Measurements from ENCODE around the gene AP4E1.

The AP4E1 gene

DNA sequence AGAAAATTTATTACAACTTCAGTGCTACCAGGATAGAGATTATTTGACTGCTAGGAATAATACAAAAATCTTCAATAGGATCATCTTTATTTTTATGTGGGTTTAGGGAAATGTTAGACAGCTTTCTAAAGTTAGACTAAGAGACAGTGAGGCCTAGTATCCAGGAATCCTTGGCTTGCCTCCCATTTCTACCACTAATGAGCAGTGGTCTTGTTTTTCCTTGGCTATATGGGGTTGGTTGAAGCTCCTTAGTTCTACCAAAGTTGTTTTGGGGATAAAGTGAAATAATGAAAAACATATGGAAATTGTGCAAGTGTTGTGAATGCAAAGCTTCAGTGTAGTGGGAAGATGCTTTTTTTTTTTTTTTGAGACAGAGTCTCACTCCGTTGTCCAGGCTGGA lies 16.8 kb downstream of the AP4E1 start:
- ChIA-PET CTCF (no interaction called here), POLR2A (no interaction called here)
- TF ChIP-seq ZNF311 (tag by site-specific recombination; IDR thresholded peaks at IDR 0.05; ENCODE audit: borderline replicate concordance) (no peak), ZBTB21 (tag by site-specific recombination; IDR thresholded peaks at IDR 0.05) (no peak), GLI4 (tag by site-specific recombination; IDR thresholded peaks at IDR 0.05) (no peak)

DNA sequence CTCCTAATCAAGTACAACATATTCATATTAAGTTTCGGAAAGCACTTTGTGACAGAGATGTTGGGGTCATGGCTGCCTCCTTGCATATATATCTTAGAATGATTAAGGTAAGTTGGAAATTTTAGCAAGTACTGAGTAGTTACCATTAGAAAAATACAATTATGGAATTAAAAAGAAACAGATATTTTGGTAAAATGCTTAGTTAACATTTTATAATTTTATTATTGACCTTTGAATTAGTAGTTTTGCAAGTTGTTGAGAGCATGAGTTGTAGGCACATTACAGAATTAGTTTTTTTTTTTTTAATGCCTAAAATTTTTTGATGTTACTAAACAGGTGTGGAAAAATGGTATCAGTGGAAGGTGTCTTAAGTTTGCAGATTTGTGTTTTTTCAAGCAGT lies 20.6 kb downstream of the AP4E1 start:
- TF ChIP-seq ZNF175 (tag by site-specific recombination; IDR thresholded peaks at IDR 0.05) (no peak), ZNF549 (tag by site-specific recombination; IDR thresholded peaks at IDR 0.05) (no peak), SCRT2 (tag by site-specific recombination; IDR thresholded peaks at IDR 0.05) (no peak), ZNF423 (tag by site-specific recombination; IDR thresholded peaks at IDR 0.05) (no peak), ZEB2 (tag by site-specific recombination; IDR thresholded peaks at IDR 0.05) (no peak), ZNF10 (tag by site-specific recombination; IDR thresholded peaks at IDR 0.05) (no peak), ZNF610 (tag by site-specific recombination; IDR thresholded peaks at IDR 0.05; ENCODE audit: borderline replicate concordance) (no peak), ZNF221 (tag by site-specific recombination; IDR thresholded peaks at IDR 0.05; ENCODE audit: borderline replicate concordance) (no peak), ZNF791 (tag by site-specific recombination; IDR thresholded peaks at IDR 0.05) (no peak), ZNF677 (tag by site-specific recombination; IDR thresholded peaks at IDR 0.05) (no peak), ZNF626 (tag by site-specific recombination; IDR thresholded peaks at IDR 0.05) (no peak), ZNF768 (tag by site-specific recombination; IDR thresholded peaks at IDR 0.05) (no peak)
- TF ChIP-seq, protein P1, sequence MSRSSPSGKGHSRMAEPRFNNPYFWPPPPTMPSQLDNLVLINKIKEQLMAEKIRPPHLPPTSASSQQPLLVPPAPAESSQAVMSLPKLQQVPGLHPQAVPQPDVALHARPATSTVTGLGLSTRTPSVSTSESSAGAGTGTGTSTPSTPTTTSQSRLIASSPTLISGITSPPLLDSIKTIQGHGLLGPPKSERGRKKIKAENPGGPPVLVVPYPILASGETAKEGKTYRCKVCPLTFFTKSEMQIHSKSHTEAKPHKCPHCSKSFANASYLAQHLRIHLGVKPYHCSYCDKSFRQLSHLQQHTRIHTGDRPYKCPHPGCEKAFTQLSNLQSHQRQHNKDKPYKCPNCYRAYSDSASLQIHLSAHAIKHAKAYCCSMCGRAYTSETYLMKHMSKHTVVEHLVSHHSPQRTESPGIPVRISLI (tag by site-specific recombination; IDR thresholded peaks at IDR 0.05), result no peak
- TF ChIP-seq, protein P2, sequence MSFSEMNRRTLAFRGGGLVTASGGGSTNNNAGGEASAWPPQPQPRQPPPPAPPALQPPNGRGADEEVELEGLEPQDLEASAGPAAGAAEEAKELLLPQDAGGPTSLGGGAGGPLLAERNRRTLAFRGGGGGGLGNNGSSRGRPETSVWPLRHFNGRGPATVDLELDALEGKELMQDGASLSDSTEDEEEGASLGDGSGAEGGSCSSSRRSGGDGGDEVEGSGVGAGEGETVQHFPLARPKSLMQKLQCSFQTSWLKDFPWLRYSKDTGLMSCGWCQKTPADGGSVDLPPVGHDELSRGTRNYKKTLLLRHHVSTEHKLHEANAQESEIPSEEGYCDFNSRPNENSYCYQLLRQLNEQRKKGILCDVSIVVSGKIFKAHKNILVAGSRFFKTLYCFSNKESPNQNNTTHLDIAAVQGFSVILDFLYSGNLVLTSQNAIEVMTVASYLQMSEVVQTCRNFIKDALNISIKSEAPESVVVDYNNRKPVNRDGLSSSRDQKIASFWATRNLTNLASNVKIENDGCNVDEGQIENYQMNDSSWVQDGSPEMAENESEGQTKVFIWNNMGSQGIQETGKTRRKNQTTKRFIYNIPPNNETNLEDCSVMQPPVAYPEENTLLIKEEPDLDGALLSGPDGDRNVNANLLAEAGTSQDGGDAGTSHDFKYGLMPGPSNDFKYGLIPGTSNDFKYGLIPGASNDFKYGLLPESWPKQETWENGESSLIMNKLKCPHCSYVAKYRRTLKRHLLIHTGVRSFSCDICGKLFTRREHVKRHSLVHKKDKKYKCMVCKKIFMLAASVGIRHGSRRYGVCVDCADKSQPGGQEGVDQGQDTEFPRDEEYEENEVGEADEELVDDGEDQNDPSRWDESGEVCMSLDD (tag by site-specific recombination; IDR thresholded peaks at IDR 0.05), result no peak
- TF ChIP-seq, protein P3, sequence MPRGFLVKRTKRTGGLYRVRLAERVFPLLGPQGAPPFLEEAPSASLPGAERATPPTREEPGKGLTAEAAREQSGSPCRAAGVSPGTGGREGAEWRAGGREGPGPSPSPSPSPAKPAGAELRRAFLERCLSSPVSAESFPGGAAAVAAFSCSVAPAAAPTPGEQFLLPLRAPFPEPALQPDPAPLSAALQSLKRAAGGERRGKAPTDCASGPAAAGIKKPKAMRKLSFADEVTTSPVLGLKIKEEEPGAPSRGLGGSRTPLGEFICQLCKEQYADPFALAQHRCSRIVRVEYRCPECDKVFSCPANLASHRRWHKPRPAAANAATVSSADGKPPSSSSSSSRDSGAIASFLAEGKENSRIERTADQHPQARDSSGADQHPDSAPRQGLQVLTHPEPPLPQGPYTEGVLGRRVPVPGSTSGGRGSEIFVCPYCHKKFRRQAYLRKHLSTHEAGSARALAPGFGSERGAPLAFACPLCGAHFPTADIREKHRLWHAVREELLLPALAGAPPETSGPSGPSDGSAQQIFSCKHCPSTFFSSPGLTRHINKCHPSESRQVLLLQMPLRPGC (tag by site-specific recombination; IDR thresholded peaks at IDR 0.05), result no peak
- TF ChIP-seq, protein P4, sequence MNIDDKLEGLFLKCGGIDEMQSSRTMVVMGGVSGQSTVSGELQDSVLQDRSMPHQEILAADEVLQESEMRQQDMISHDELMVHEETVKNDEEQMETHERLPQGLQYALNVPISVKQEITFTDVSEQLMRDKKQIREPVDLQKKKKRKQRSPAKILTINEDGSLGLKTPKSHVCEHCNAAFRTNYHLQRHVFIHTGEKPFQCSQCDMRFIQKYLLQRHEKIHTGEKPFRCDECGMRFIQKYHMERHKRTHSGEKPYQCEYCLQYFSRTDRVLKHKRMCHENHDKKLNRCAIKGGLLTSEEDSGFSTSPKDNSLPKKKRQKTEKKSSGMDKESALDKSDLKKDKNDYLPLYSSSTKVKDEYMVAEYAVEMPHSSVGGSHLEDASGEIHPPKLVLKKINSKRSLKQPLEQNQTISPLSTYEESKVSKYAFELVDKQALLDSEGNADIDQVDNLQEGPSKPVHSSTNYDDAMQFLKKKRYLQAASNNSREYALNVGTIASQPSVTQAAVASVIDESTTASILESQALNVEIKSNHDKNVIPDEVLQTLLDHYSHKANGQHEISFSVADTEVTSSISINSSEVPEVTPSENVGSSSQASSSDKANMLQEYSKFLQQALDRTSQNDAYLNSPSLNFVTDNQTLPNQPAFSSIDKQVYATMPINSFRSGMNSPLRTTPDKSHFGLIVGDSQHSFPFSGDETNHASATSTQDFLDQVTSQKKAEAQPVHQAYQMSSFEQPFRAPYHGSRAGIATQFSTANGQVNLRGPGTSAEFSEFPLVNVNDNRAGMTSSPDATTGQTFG (tag by site-specific recombination; IDR thresholded peaks at IDR 0.05; ENCODE audit: borderline replicate concordance), result no peak
- no peak overlapping the region for H3K27ac ChIP-seq (ENCODE audit: extremely low read depth, low read depth, low read length)
- H3K4me1 ChIP-seq (ENCODE audit: control insufficient read depth, insufficient read depth, low read length), result no peaks in the 10 kb centered on the region
- peaks cover 8 to 21% of the 10 kb centered on the region in 2 experiments; a peak in 2 of 3 replicates for H3K36me3 ChIP-seq (ENCODE audit: control insufficient read depth in 2 of 2, insufficient read depth in 1 of 2, low read length in 2 of 2)
- H3K4me3 ChIP-seq (ENCODE audit: low read depth, low read length), result no peak overlapping the region
- H3K9me3 ChIP-seq (ENCODE audit: control insufficient read depth, insufficient read depth, low read depth, low read length), result no peaks in the 10 kb centered on the region
- POLR2A ChIA-PET, result no interaction called here
- CTCF ChIA-PET, result no interaction called here

More for the DNA sequence above, 16.8 kb downstream of the AP4E1 start:
- H3K4me1 ChIP-seq (ENCODE audit: control insufficient read depth, insufficient read depth, low read length), result no peaks in the 10 kb centered on the region
- H3K4me3 ChIP-seq (ENCODE audit: low read depth, low read length), result no peak overlapping the region
- peaks cover 13 to 18% of the 10 kb centered on the region in 2 experiments; a peak in 2 of 3 replicates for H3K36me3 ChIP-seq (ENCODE audit: control insufficient read depth in 2 of 2, insufficient read depth in 1 of 2, low read length in 2 of 2)
- no peaks in the 10 kb centered on the region for H3K9me3 ChIP-seq (ENCODE audit: control insufficient read depth, insufficient read depth, low read depth, low read length)
- no peak overlapping the region for H3K27ac ChIP-seq (ENCODE audit: extremely low read depth, low read depth, low read length)
